Measurements from ENCODE around the gene LRMDA.

LRMDA gene

DNA sequence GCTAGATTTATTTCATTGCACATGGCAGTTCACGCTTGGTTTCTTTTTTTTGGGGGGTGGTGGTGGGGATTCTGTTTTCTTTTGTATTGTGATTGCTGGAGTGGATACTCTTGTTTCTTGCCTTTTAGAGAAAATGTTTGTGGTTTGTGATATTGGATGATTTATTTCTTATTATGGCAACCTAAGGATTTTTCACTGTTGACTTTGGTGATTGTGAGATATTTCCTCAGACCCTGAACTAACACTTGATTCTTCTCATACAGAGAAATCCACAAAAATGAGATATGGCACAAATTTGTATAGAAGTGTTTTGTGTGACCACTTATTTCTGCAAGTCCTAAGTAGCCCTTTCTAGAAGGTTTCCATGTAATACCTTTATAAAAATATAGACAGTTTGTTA, 871.1 kb downstream of the LRMDA start:
- DNase-seq = no peak

DNA sequence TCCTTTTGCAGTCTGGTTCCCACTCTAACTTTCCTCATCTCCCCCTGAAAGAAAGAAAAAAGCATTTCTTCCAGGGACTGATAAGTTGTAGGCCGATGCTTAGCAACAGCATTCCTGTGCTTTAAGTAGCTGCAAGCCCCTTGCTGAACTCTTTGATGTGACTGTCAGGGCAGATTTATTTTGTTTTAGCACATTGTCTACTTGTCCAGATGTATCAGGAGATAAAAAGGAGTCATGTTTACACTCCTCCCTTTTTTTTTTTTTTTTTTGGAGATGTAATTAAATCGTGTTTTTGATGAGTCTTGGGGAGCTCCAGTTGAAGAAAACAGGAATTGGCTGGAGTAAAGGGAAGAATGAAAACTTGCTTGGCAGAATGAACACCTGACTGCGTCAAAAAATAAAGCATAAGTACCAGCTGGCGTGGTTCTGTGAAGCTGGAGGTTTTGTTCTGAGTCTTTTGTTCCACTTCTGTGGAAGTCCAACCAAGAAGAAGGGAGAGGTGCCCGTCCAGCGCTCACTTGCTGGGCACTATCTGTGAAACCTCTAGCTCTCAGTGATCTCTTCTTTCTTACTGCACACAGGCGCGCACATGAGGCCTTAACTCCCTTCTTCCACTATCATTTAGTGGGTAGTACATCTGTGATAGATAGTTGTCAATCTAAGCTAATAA, 871.7 kb downstream of the LRMDA start:
- no peak for DNase-seq

DNA sequence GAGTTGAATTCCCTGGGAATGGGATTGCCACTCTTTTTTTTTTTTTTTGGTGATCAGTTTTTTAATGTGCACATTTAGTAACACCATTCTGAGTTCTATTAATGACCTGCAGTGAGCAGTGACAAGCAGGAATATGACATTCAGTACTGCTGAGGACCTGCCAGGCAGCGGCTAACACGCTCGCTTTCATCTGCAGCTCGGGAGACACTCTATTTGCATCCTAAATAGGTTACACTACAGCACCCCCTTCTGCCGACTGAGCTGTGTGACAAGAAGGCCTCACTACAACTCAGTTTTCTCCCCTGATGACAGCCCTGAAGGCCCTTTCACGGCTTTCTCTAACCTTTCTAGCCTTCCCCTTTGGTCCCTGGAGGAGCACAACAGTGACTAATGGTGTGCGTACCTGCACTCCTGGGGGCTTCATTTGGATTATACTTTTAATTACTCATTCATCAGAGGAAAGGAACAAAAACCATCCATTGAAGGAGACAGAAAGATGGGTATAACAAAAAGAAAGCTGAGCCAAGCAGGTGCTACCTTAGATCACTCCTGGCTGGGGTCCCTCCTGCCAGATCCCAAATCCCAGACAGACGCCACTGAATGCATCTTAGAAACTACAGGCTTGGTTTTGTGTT, 872.4 kb downstream of the LRMDA start:
- peak in 1 of 2 donors; percentile 4 for DNase-seq

DNA sequence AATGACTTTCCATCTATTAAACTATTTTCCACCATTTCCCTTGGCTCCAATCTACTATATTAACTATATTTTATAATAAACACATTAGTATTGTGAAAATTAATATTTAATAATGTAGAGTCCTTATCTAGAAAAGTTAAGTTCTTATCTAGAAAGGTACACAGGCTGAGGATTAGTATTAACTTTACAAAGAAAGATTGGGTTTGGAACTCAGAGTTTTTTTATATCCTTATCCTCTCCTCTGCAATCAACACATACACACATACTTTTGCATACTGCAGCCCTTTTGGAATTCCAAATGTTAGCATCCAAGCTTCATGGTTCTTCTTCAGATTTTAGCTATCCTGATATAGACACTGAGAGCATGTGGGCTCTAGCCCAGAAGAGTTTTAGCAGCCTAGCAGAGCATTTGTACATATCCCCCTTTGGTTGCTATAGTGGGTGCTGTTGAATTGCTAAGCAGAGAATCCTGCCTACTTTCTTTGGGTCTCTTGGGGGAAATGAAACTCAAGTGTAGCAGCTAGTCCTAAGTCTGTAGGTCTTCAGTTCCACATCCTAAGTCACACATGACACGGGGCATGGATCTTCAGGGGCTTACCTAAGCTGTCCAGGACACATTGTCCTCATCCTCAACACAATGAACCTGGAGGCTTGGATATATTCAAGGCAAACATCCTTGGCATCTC, 874.6 kb downstream of the LRMDA start:
- no peak for DNase-seq

DNA sequence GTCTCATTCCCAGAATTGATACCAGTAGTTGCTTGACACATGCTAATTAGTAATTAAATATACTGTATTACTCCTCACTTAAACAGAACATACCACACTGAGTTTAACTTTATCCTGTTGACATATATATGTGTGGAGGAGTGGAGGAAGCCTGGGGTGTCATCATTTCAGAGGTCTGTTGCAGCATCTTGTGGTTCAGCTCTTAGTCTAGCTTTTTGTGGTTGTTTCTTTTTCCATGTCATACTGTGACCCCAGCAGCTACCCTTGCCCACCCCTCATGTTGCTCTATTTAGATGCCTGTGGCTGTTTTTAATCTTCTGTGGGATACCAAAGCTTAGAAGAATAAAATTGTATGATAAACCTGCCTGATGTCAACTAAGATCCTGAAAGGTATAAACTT, 875.4 kb downstream of the LRMDA start:
- no peak for DNase-seq

DNA sequence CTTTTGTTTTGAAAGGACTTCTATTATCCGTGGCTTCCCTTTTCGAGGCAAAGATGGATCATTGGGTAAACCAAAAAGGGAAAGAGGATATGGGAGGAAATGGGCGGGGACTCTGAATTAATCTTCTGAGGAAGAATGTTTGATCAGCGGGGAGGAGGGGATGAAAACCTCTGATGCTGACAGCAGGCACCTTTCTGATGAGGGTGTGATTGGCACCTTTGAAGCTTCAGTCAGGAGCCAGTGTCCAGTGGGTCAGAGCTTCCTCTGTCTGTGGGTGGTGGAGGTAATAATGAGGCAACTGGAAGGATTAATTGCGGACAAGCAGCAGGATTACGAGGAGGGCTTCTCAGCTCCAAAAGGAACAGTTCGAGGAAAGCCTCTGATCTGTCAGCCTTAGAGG, 877.6 kb downstream of the LRMDA start:
- DNase-seq = no peak

DNA sequence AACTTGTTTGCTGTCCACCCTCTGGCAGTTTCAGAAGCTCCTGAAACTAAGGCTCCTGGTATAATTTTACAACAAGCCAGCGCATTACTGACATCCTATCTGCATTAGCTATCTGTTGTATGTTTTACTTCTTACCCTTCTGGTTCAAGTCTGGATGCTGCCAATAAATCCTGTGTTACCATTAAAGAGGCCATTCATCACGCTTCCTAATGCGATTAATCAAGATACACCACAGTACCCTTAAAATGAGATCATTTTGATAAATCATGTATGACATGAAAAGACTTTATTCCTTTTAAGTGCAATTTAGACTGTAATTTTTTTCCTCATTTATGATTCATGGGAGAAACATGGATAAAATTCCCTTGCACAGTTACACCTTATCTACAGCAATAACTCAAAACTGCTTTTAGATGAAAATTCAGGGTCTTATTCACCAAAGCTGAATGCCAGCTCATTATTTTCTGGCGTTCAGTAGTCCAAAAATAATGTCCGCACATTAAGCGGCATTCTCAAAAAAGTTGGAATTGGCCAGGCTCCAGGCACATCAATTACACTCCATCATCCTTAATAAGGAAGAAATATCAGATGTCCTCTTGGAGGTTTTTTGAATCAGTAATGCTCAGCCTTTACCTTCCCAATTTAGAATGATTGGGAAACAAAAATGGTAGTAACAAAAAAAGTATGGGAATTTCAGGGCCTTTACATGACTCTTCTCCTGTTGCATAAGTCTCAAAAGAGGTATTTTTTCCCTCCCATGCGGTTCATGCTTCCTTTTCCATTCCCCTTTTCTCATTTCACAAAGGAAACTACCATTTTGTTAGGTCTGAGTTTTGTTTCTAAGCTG, 878.5 kb downstream of the LRMDA start:
- no peak for DNase-seq

DNA sequence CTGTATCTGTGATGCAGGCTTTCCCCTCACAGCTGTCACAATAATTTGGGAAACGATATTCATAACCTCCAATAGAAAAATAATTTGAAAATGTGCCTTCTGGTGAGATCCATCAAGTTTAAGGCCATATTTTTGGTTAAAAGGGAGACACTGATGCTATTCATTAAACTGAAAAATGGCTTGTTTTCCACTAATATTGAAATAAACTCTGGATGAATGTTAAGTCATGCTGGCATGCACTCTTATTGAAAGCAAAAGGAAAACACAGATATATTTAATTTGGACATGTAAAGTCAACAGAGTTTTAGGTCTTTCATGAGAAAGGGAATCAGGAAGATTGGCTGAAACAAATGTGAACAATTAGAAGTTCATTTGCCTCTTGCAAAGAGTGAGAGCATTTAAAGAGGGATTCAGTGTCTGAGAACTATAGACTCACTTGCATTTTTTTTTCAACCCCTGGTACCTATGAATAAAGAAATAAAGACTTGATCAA, 879.2 kb downstream of the LRMDA start:
- DNase-seq = no peak

DNA sequence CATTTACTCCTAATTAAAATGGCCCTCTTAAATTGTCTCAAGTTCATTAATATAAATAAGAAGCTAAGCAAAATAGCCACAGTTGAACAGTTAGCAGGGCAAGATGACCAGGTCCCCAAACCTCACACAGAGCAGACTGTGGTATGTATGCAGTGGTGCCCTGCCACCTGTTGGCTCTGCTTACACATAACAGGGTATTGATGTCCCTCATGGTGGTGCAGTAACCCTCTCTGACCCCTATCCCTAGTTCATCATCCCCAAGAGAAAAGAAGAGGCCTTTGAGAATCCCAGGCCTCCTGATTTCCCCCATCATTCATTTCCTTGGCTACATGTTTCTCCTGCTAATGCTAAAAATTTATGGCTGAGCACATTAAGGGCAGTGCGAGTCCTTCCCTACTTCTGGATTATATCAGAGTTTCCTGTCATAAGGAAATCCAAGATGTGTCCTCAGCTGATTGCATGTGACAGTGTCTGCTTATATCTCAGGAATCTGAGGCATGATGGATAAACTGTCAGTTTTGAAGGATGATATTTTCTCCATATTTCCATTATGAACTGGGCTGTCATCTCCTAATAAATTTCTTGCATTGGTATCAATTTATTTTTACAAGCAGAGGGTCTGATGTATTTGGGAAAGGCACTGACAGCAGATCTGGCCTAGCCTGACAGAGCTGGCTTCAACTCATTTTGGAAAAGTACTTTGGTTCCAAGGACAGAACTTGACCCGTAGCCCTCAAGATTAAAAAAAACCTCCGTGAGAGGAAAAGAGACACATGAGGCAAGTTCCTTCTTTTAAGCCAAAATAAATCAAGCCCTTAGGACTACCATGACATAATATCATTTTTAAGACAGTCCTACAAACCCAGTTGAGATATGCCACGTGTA, 880.6 kb downstream of the LRMDA start:
- DNase-seq = no peak

DNA sequence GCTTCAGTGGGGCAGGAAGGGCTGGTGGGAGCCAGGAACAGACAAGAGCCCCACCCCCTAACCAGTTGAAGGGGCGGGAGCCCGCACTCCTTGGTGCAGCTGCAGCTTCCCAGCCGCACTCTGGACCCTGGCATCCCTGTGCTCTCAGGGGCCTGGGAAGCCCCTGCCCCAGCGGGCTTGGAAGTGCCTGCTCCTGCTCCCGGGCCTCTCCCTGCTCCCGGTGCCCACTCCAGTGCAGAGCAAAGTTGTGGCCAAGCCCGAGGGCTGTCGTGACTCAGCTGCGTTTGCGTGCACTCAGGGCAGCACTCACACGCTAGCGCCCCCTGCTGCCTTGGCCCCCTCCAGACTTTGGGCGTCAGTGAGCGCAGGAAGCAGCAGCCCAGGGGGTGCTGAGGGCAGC, 883.8 kb downstream of the LRMDA start:
- no peak for DNase-seq

DNA sequence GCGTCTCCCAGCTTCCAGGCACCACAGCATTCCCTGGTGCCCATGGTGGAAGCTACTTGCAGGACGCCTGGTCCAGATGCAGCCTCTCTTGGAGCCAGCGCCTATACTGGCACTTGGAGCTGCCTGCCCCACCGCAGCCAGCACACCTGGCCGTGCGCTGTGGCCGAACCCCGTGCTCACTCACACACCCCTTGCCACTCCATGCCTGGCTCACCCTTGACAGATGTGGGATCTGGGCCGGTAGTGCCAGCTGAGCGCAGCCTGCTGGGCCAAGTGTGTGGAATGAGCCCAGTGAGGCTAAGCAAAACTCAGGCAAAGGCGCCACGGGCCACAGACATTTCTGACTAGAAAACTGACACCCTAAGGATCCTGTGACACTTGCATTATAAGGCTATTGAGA, 884.8 kb downstream of the LRMDA start:
- DNase-seq = no peak

DNA sequence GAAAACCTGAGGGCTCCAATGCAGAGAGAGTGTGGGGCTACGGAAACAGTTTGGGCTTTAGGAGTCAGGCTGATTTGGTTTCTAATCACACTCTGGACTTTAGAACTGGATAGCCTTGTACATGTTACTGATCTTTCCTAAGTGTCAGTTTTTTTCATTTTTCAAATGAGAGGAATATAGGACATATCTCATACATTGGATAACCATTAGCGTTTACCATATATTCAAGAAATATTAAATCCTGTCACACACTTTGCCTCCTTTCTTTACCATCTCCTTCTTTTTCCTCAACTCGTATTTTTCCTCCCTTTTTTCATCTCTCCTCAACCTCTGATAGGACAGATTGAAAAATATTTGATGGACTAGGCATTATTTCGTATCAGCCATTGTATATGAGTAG, 885.7 kb downstream of the LRMDA start:
- DNase-seq = no peak

DNA sequence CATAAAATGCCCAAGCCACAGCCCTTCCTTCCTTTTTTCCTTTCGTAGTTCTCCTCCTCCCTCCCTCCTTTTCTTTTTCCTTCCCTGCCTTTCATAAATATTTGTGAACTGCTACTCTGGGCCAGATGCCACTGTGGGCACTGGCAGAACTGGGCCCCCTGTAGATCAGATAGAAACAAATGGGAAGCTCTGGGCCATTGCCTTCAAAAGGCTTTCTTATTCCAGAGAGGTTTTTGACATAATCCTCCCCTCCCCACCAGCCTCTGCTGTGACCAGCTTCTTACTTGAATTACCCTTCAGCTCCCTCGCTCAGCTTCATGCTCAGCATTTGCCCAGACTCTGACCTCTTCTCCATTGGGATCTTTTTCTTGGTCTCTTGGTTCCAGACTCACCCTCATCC, 886.8 kb downstream of the LRMDA start:
- no peak for DNase-seq

DNA sequence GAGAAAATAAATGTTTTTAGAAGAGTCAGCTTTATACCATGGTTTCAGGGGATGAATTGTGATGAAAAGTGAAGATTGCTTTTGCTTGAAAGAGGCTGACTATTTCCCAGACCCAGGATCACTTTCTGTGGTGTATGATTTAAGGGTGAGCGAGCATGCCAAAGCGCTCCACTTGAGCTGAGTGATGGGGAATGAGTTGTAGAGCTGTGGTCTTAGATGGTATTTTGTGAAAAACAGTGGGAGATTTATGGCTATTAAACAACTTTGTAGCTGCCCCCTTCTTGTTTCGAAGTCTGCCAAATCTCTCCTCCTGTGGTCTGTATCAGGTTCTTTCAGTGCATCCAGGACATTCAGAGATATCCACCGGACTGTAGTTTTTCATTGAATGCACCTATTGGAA, 888.2 kb downstream of the LRMDA start:
- DNase-seq = no peak

DNA sequence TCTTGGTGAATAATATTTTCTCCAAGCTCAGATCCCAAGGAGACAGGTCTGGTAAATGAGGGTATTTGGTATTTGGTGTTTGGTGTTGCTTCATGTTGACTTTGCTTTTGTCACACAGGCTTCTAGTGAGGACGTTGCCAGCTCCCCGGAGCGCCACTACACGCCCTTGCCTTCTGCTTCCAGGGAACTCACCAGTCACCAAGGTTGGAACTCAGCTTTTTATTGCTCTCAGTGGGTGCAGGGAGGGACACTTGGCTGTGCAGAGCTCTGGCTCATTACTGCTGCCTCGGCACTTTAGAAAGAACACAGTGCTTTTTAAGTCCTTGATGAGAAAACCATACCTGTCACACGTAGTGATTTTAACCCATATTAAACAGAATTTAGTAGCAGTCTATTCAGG, 892.9 kb downstream of the LRMDA start:
- DNase-seq = no peak

DNA sequence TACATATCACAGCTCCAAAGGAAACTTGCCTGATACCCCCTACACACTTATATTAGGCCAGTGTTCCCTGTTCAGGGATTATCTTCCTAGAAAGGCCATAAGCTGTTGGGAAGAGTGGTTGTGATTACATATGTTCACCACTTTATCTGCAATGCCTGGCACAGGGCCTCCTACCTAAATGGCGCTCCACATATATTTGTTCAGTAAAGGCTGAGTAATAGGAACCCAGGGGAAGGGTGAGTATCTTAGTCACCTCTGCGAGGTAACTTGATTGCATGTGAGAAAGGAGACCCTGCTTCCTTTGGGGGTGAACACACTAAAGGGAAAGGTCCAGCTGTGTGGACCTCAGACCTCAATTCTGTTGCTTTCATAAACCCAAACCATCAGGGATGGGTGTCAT, 896.0 kb downstream of the LRMDA start:
- DNase-seq = no peak

DNA sequence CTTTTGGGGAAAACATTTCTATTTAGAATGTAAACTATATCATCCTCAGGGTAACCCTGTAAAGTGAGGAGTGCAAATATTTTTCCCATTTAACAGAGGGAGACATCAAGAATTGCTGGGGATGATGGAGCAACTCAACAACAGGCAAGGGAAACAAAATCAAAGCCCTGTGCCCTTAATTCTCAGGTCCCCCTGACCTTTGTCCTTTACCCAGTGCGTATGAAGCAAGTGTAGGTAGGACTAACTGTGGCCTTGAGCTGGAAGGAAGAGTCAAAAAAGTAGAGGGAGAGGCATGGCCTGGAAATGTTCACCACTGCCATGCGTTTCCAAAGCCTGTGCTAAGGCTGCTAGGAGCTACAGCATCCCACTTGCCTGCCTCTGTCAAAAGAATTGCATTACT, 896.9 kb downstream of the LRMDA start:
- DNase-seq = no peak

DNA sequence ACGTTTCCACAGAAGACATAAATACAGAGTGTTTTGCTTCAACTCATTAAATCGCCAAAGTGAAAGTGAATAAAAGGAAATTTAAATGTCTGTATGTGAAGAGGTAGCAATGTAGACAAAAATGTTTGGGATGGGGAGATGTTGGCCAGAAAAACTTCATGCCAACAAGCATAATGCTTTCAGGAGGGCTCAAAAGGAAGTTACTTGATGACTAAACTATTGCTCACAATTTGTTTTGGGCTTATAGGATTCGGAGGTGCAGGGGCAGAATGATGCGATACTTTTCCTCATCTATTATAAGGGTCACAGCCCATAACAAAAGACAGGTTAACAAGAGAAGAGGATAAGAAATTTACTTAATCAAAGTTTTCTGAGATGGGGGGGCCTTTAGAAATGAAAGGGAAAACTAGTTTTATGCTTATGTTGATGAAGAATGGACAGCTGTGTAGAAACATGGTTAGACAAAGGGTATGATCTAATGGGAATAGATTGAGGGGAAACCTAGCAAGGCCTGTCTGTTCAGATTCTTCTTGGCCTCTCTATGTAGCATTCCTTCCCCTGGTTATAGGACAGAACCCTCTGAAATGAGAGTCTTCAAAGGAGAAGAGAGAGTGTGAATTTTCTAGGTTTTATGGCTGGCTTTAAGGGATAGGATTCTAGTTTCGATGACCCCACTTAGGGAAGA, 898.6 kb downstream of the LRMDA start:
- no peak for DNase-seq

DNA sequence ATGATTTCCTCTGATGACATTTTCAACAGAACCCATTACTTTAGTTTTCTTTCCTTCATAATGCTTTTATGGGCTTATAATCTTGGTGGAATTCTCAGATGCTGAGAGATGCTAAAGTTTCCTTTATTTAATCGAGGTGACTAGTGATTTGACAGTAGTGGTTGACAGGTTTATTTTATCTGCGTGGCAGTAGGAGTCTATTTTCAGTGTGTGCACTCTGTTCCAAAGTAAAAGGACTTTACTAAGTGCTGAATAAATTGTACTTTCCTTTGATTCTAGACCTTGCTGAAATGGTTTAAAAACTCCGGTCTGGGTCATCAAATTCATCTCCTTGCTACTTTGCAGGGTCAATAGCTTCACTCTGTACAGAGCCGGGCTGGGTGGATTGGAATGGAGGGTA, 900.3 kb downstream of the LRMDA start:
- DNase-seq = no peak

DNA sequence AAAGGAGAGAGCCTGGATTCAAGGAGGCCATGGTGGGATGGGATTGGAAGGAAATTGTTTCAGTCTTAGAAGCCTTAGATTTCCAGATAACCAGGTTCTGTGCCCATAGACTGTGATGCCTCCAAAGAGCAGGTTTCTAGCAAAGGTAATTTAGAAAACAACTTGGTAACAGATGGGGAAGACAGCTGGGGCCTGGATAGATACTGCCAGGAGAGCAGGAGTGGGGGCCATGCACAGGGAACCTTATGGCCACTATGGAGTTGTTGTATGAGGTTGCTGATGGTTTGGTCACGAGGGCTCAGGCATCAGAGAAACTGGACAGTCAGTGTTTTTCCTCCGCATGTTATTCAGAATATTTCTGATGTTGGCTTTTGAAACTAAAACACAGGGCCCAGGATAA, 901.9 kb downstream of the LRMDA start:
- no peak for DNase-seq

DNA sequence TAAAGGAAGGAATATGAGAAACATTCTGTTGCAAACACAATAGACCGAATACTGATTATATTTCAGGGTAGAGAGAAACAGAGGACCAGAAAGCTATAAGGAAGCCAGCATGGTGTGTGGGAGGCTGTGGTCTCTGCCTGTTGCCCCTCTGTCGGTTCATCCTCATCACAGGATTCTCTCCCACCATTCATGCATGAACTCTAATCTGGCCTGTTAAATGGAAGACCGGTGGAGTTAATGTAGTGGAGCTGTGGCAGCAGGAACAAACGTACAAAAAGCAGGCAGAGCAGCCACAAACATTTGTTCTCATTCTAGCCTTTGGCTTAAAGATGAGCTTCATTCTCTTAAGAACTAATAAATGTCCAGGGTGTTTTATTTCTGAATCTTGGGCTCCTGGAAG, 902.4 kb downstream of the LRMDA start:
- no peak for DNase-seq

DNA sequence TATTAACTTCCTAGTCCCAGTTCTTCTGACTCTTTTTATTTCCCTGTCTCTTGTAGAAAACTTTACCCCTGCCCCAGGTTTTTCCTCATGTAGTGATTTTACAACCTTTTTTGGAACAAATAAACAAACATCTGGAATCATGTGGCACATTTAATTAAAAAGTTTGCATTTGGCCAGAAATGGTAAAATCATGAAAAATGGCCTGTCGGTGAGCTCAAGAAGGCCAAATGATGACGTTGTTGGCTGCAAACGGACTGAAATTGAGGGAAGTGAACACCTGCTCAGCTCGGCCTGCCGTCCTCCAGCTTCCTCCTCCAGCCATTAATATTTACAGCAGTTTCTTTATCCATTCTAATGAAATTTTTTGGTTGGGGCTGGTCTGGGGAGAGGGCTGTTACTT, 902.8 kb downstream of the LRMDA start:
- DNase-seq = no peak

All from CD4-positive, alpha-beta T cell treated with Interleukin-1 beta for 1 hour (primary cell).